Osteoblast (primary cell): Measurements from ENCODE around the gene SKAP1. TPM values are rescaled to one million over a fixed set of nuclear protein-coding genes. Genes with fewer than 3 reads are reported as not detected.

Experiments
- DNase-seq: peaks from one replicate; pipeline ENCODE4 v3.0.0; 2011; ENCODE audit warnings: low spot score, mixed read lengths; ENCODE audit not compliant: insufficient read length; ENCODE audit errors: missing footprints
- H2AFZ ChIP-seq: 2 replicates; pipeline ENCODE4 v1.6.0; 2011; ENCODE audit warnings: mild to moderate bottlenecking, low read length
- H3K27ac ChIP-seq: 2 replicates; pipeline ENCODE4 v1.5.1; 2011; ENCODE audit warnings: mild to moderate bottlenecking, low read depth, low read length, moderate library complexity
- H3K27me3 ChIP-seq: 2 replicates; pipeline ENCODE4 v1.6.0; 2012; ENCODE audit warnings: mild to moderate bottlenecking, control low read depth, inconsistent platforms, low read length, moderate library complexity; ENCODE audit not compliant: insufficient read depth
- H3K36me3 ChIP-seq: 2 replicates; pipeline ENCODE4 v1.5.1; 2011; ENCODE audit warnings: mild to moderate bottlenecking, low read length, control low read depth, moderate library complexity; ENCODE audit not compliant: insufficient read depth
- H3K4me1 ChIP-seq: 2 replicates; pipeline ENCODE4 v1.5.1; 2011; ENCODE audit warnings: mild to moderate bottlenecking, low read length, control low read depth, moderate library complexity; ENCODE audit not compliant: insufficient read depth
- H3K4me2 ChIP-seq: 2 replicates; pipeline ENCODE4 v1.6.0; 2011; ENCODE audit warnings: mild to moderate bottlenecking, low read length; ENCODE audit not compliant: insufficient read depth
- H3K4me3 ChIP-seq: fragments of 200-600 bp; sonication (generic); 3 replicates; pipeline ENCODE4 v1.5.1; 2012; ENCODE audit warnings: mild to moderate bottlenecking, low read length, inconsistent platforms; ENCODE audit not compliant: insufficient read depth
- H3K79me2 ChIP-seq: 2 replicates; pipeline ENCODE4 v1.6.0; 2012; ENCODE audit warnings: mild to moderate bottlenecking, low read length, control low read depth, inconsistent platforms; ENCODE audit not compliant: insufficient read depth
- H3K9me3 ChIP-seq: 2 replicates; pipeline ENCODE4 v1.5.1; 2011; ENCODE audit warnings: low read depth, low read length, control low read depth
- H4K20me1 ChIP-seq: 2 replicates; pipeline ENCODE4 v1.6.0; 2012; ENCODE audit warnings: mild to moderate bottlenecking, low read length, control low read depth; ENCODE audit not compliant: insufficient read depth
- CTCF ChIP-seq: IDR thresholded peaks from 2 replicates; pipeline ENCODE4 v1.5.1; 2011; ENCODE audit warnings: mild to moderate bottlenecking, low read depth, low read length, moderate library complexity; ENCODE audit errors: extremely low read depth
- total RNA-seq: library from RNA; depleted of rRNA; stranded (reverse); fragments of >200 nt; gene quantifications from 2 replicates; pipeline ENCODE4 v1.2.3, GENCODE V29; 2012

Gene SKAP1
- total RNA-seq, 1 donor: not detected

GRCh38 chr17:48215583-48216139 is 214.4 kb downstream of the SKAP1 start:
- TF ChIP-seq CTCF: peak; percentile 75
- Histone ChIP-seq H3K4me2 (no peak overlapping the region), H3K27me3 (peaks cover 78% of the 10 kb centered on the region), H2AFZ (no peak overlapping the region), H3K4me3 (no peak overlapping the region), H4K20me1 (no peaks in the 10 kb centered on the region), H3K36me3 (no peaks in the 10 kb centered on the region), H3K27ac (no peak overlapping the region), H3K9me3 (no peaks in the 10 kb centered on the region), H3K4me1 (no peaks in the 10 kb centered on the region), H3K79me2 (no peaks in the 10 kb centered on the region)
- DNase-seq: no peak

GRCh38 chr17:48213797-48214196 is 216.2 kb downstream of the SKAP1 start:
- H3K36me3 ChIP-seq: no peaks in the 10 kb centered on the region
- peaks cover 78% of the 10 kb centered on the region for H3K27me3 ChIP-seq
- H3K9me3 ChIP-seq: no peaks in the 10 kb centered on the region
- H4K20me1 ChIP-seq: no peaks in the 10 kb centered on the region
- no peaks in the 10 kb centered on the region for H3K79me2 ChIP-seq
- H3K4me2 ChIP-seq: no peak overlapping the region
- H3K27ac ChIP-seq: no peak overlapping the region
- H2AFZ ChIP-seq: no peak overlapping the region
- no peaks in the 10 kb centered on the region for H3K4me1 ChIP-seq
- H3K4me3 ChIP-seq: no peak overlapping the region
- TF ChIP-seq CTCF: no peak
- DNase-seq: no peak

- Histone ChIP-seq H3K79me2 (no peaks in the 10 kb centered on the region), H3K9me3 (no peaks in the 10 kb centered on the region), H3K27me3 (peaks cover 72% of the 10 kb centered on the region), H4K20me1 (no peaks in the 10 kb centered on the region), H2AFZ (no peak overlapping the region), H3K4me2 (no peak overlapping the region), H3K36me3 (no peaks in the 10 kb centered on the region), H3K27ac (no peak overlapping the region), H3K4me1 (peaks cover 2% of the 10 kb centered on the region), H3K4me3 (no peak overlapping the region)
- DNase-seq: no peak
- TF ChIP-seq CTCF: no peak
These were observed 218.2 kb downstream of the SKAP1 start for GRCh38 chr17:48211787-48212186.

GRCh38 chr17:48211011-48211410 is 219.0 kb downstream of the SKAP1 start:
- Histone ChIP-seq H2AFZ (no peak overlapping the region), H3K4me2 (no peak overlapping the region), H3K79me2 (no peaks in the 10 kb centered on the region), H4K20me1 (no peaks in the 10 kb centered on the region), H3K27ac (no peak overlapping the region), H3K4me3 (no peak overlapping the region), H3K27me3 (peaks cover 69% of the 10 kb centered on the region), H3K4me1 (peaks cover 2% of the 10 kb centered on the region), H3K36me3 (no peaks in the 10 kb centered on the region), H3K9me3 (no peaks in the 10 kb centered on the region)
- DNase-seq: no peak
- no peak for TF ChIP-seq CTCF
